ENCODE measurements around the gene ANGPT4.
"Not testable (repeated sequence)": the region's sequence is repeated elsewhere in the genome, so short reads cannot be mapped to it uniquely, and the experiment has no call there.

Gene ANGPT4

GRCh38 chr20:906001-906520 lies 10.1 kb downstream of the ANGPT4 start:
- DNase-seq (ENCODE audit: low read depth), result no peak

- DNase-seq (ENCODE audit: low read depth), result no peak
These were observed 10.7 kb downstream of the ANGPT4 start for GRCh38 chr20:905396-905961.

- DNase-seq (ENCODE audit: low read depth), result no peak
These were observed 12.0 kb downstream of the ANGPT4 start for GRCh38 chr20:904039-904545.

GRCh38 chr20:897436-897835 lies 18.7 kb downstream of the ANGPT4 start:
- DNase-seq (ENCODE audit: low read depth), result not testable (repeated sequence)

GRCh38 chr20:896501-897025 lies 19.6 kb downstream of the ANGPT4 start:
- DNase-seq (ENCODE audit: low read depth), result no peak

- not testable (repeated sequence) for DNase-seq (ENCODE audit: low read depth)
These were observed 23.8 kb downstream of the ANGPT4 start for GRCh38 chr20:892371-892770.

GRCh38 chr20:891706-892080 lies 24.4 kb downstream of the ANGPT4 start:
- no peak for DNase-seq (ENCODE audit: low read depth)

GRCh38 chr20:891058-891705 lies 25.0 kb downstream of the ANGPT4 start:
- no peak for DNase-seq (ENCODE audit: low read depth)

GRCh38 chr20:890666-891057 lies 25.5 kb downstream of the ANGPT4 start:
- DNase-seq (ENCODE audit: low read depth), result no peak

- no peak for DNase-seq (ENCODE audit: low read depth)
These were observed 26.1 kb downstream of the ANGPT4 start for GRCh38 chr20:889932-890463.

- no peak for DNase-seq (ENCODE audit: low read depth)
These were observed 27.0 kb downstream of the ANGPT4 start for GRCh38 chr20:889106-889505.

GRCh38 chr20:888057-888456 lies 28.1 kb downstream of the ANGPT4 start:
- DNase-seq (ENCODE audit: low read depth), result no peak

- no peak for DNase-seq (ENCODE audit: low read depth)
These were observed 29.0 kb downstream of the ANGPT4 start for GRCh38 chr20:887137-887536.

GRCh38 chr20:884983-885952 lies 30.9 kb downstream of the ANGPT4 start:
- no peak for DNase-seq (ENCODE audit: low read depth)

GRCh38 chr20:881783-882144 lies 34.4 kb downstream of the ANGPT4 start:
- DNase-seq (ENCODE audit: low read depth), result no peak

GRCh38 chr20:881051-881782 lies 34.9 kb downstream of the ANGPT4 start:
- DNase-seq (ENCODE audit: low read depth), result no peak

GRCh38 chr20:879626-880025 lies 36.5 kb downstream of the ANGPT4 start:
- DNase-seq (ENCODE audit: low read depth), result no peak

GRCh38 chr20:878511-879307 lies 37.4 kb downstream of the ANGPT4 start:
- DNase-seq (ENCODE audit: low read depth), result no peak

GRCh38 chr20:877814-878213 lies 38.3 kb downstream of the ANGPT4 start:
- DNase-seq (ENCODE audit: low read depth), result no peak

GRCh38 chr20:875115-875514 lies 41.0 kb downstream of the ANGPT4 start:
- no peak for DNase-seq (ENCODE audit: low read depth)
